Non-pigmented ciliary epithelial cell (primary cell): ENCODE data around the gene NAA50.

Experiments used
- DNase-seq: peaks from one replicate; pipeline ENCODE4 v3.0.0-alpha.2; 2010; ENCODE audit warnings: low read depth

Gene NAA50

DNA sequence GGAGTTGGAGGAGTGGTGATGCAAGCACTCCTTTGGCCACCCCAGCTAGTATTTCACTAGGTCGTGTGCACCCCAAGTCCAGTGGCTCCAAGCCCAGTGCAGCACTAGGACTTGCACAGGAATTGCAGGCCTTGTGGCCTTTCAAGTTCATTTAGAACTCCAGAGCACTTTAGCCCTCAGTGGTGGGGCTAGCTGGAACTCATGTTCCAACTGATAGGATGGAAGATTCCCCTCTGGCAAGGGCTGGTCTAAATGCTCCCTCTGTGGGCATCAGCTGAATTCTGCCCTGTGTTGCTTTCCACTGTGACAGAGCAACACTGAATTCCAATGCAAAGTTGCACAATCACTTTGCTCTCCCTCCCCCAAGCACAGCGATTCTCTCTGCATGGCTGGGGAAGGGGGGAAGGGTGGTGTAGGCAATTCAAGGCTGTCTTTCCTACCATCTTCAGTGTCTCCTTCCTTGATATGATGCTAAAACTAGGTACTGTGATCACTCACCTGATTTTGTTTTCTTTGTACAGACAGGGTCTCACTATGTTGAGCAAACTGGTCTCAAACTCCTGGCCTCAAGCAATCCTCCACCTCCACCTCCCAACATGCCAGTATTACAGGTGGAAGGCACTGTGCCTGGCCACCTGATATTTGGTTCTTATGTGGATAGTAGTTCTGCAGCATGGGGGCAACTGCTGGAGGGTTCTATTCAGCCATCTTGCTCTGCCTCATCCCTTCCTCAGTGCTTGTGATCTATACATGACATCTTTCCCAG lies 59.9 kb downstream of the NAA50 start:
- DNase-seq, result no peak

DNA sequence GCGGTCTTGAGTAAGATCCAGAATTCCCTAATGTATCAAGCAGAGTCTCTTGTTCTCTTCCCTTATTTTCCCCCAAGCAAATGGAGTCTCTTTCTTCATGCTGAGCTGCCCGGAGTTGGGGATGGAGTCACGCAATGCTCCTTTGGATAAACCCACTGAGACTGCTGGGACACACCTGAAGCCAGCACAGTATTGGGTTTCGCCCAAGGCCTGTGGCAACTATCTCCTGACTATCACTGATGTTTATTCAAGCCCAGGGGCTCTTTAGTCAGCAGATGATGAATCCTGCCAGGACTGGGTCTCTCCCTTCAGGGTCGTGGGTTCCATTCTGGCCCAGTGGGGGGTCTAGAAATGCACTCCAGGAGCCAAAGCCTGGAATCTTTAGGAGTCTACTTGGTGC lies 60.9 kb downstream of the NAA50 start:
- no peak for DNase-seq

DNA sequence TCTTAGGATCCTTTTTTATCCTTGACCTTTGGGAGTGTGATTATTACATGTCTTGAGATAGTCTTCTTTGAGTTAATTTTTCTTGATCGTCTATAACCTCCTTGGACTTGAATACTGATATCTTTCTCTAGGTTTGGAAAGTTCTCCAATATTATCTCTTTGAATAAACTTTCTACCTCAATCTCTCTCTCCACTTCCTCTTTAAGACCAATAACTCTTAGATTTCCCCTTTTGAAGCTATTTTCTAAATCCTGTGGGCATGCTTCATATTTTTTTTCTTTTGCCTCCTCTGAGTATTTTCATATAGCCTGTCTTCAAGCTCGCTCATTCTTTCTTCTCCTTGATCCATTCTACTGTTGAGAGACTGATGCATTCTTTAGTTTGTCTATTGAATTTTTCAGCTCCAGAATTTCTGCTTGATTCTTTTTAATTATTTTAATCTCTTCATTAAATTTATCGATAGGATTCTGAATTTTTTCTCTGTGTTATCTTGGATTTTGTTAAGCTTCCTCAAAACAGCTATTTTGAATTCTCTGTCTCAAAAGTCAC lies 61.7 kb downstream of the NAA50 start:
- DNase-seq, result no peak

DNA sequence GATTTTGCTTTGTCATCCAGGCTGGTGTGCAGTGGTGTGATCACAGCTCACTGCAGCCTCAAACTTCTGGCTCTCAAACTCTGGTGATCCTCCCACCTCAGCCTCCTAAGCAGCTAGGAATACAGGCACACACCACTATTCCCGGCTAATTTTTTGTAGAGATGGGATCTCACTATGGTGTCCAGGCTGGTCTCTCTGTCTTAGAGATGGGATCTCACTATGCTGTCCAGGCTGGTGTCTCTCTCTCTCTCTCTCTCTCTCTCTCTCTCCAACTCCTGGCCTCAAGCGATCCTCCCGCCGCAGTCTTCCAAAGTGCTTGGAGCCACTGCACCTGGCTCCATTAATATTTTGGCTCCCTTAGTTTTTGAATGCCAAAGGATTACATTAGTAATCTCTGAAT lies 67.3 kb downstream of the NAA50 start:
- no peak for DNase-seq

DNA sequence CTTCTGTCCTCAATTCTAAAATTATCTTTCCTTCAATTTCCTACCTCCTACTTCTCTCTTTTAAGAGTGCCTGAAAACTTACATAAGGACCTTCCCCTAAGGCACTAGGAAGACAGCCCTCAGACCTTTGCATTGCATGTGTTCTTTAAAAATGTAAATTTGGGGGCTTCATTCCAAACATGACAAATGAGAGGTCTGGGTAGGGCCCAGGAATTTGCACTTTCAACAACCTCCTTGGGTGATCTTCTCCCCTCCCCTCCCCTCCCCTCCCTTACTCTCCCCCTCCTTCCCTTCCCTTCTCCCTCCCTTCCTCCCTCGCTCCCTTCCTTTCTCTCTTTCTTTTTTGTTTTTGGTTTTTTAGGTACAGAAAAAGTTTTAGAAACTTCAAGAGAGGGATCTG lies 68.3 kb downstream of the NAA50 start:
- no peak for DNase-seq

DNA sequence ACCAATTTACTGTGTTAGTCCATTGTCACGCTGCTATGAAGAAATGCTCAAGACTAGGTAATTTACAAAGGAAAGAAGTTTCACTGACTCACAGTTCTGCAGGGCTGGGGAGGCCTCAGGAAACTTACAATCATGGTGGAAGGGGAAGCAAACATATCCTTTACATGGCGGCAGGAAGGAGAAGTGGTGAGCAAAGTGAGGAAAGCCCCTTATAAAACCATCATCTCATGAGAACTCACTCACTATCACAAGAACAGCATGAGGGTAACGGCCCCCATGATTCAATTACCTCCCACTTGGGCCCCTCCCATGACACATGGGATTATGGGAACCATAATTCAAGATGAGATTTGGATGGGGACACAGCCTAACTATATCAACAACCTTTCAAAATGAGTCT lies 69.8 kb downstream of the NAA50 start:
- no peak for DNase-seq

DNA sequence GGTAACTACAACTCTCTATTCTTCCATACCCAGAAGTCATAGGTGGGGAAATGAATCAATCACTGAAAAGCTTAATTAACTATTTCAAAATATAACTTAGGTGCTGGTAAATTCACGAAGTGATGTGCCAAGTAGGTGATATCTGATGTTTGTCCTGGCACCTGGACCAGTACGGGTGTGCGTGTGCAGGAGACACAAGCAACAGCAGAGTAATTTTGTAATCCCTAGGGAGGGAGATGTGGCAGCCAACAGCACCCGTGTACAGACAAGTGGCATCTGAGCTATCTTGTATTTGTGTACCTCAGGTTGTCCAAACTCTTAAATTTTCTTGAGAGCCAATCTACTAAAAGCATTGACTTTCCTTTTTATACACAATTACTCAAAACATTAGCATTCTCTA lies 72.5 kb downstream of the NAA50 start:
- DNase-seq, result no peak

DNA sequence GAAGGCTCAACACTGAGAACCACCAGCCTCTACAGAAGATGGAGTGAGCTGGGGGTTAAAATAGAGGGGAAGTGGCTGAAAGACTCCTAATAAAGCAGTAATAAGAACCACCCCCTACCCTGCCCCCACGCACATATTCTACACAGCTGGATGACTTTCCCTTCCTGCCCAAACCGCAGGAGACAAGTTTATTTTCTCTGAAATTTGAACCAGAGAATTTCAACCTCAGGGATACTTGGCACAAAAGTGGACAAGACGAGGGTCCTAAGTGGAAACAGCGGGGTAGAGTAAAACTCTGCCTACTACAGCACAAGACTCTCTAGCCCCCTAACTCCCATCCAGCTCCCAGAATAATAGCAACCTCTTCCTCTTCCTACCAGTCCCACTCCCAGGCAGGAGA lies 78.0 kb downstream of the NAA50 start:
- DNase-seq, result peak; percentile 30
